HG03139 (cell line): ENCODE measurements around the gene SPRY1.

ENCODE experiments used
- ATAC-seq: cut with Tn5 transposase; IDR thresholded peaks from one replicate; pipeline ENCODE4 v1.9.1; 2021; ENCODE audit not compliant: unreplicated experiment

SPRY1 gene

GRCh38 chr4:123408471-123409084 is 12.0 kb downstream of the SPRY1 start:
- no peak for ATAC-seq

GRCh38 chr4:123409334-123409733 is 12.7 kb downstream of the SPRY1 start:
- ATAC-seq = no peak

- ATAC-seq = no peak
Measured at GRCh38 chr4:123411514-123411913, 14.9 kb downstream of the SPRY1 start.

- ATAC-seq = peak; percentile 72
Measured at GRCh38 chr4:123412091-123412505, 15.5 kb downstream of the SPRY1 start.

- ATAC-seq = no peak
Measured at GRCh38 chr4:123412700-123413512, 16.3 kb downstream of the SPRY1 start.

GRCh38 chr4:123415576-123415975 is 19.0 kb downstream of the SPRY1 start:
- no peak for ATAC-seq

- ATAC-seq = no peak
Measured at GRCh38 chr4:123415977-123416376, 19.4 kb downstream of the SPRY1 start.

GRCh38 chr4:123417813-123418212 is 21.2 kb downstream of the SPRY1 start:
- ATAC-seq = no peak

GRCh38 chr4:123418351-123418931 is 21.8 kb downstream of the SPRY1 start:
- peak; percentile 81 for ATAC-seq

GRCh38 chr4:123419885-123420755 is 23.5 kb downstream of the SPRY1 start:
- no peak for ATAC-seq

GRCh38 chr4:123421227-123421936 is 24.8 kb downstream of the SPRY1 start:
- ATAC-seq = no peak

GRCh38 chr4:123421937-123422781 is 25.6 kb downstream of the SPRY1 start:
- ATAC-seq = no peak

GRCh38 chr4:123423819-123424218 is 27.2 kb downstream of the SPRY1 start:
- ATAC-seq = no peak

- no peak for ATAC-seq
Measured at GRCh38 chr4:123427951-123428350, 31.4 kb downstream of the SPRY1 start.

- ATAC-seq = no peak
Measured at GRCh38 chr4:123430031-123430430, 33.4 kb downstream of the SPRY1 start.

- no peak for ATAC-seq
Measured at GRCh38 chr4:123430501-123430900, 33.9 kb downstream of the SPRY1 start.

- no peak for ATAC-seq
Measured at GRCh38 chr4:123433573-123433972, 37.0 kb downstream of the SPRY1 start.

GRCh38 chr4:123433976-123434375 is 37.4 kb downstream of the SPRY1 start:
- no peak for ATAC-seq

GRCh38 chr4:123435246-123436113 is 38.9 kb downstream of the SPRY1 start:
- no peak for ATAC-seq
